Peyer's patch (tissue), 4 donors: ENCODE results near the gene ABCG4. TPM values are rescaled to one million over a fixed set of nuclear protein-coding genes. Genes with fewer than 3 reads are reported as not detected.

Experiments used
- DNase-seq, 3 donors: peaks; one replicate each; pipeline ENCODE4 v3.0.0-alpha.2; 2017 to 2019
- H3K27ac ChIP-seq, 4 donors: fragments of 200-600 bp; sonication (generic); one replicate each; pipeline ENCODE4 v1.5.1; 2016 to 2019
- H3K27me3 ChIP-seq, 2 donors: fragments of 200-600 bp; sonication (generic); one replicate each; pipeline ENCODE4 v1.5.1; 2019
- H3K36me3 ChIP-seq, 3 donors: fragments of 200-600 bp; sonication (generic); one replicate each; pipeline ENCODE4 v1.5.1; 2016 to 2019
- H3K4me1 ChIP-seq, 4 donors: fragments of 200-600 bp; sonication (generic); one replicate each; pipeline ENCODE4 v1.5.1; 2016 to 2019
- H3K4me3 ChIP-seq, 4 donors: fragments of 200-600 bp; sonication (generic); 1 replicate in 3 of 4; 2 replicates in 1 of 4; pipeline ENCODE4 v1.5.1; 2016 to 2019; ENCODE audit warnings: mild to moderate bottlenecking in 1 of 4
- H3K9me3 ChIP-seq, 4 donors: fragments of 200-600 bp; sonication (generic); one replicate each; pipeline ENCODE4 v1.5.1; 2016 to 2019; ENCODE audit warnings: mild to moderate bottlenecking in 1 of 4
- CTCF ChIP-seq, 6 experiments: fragments of 450-650 bp in 4 of 6; fragments of 200-600 bp in 2 of 6; sonication (generic) in 1 of 6; IDR thresholded peaks; one replicate each; pipeline ENCODE4 v1.5.1; 2017 to 2019; ENCODE audit warnings: antibody characterized with exemption in 6 of 6, mild to moderate bottlenecking in 3 of 6, moderate library complexity in 1 of 6
- POLR2A ChIP-seq, 2 donors: fragments of 450-650 bp; IDR thresholded peaks; one replicate each; pipeline ENCODE4 v1.5.1; 2017; ENCODE audit warnings: antibody characterized with exemption in 2 of 2, mild to moderate bottlenecking in 2 of 2, moderate library complexity in 2 of 2
- total RNA-seq, 4 donors: library from RNA; depleted of rRNA; stranded (reverse); fragments of >200 nt; gene quantifications; one replicate each; pipeline ENCODE4 v1.1.0, GENCODE V29; 2016

The ABCG4 gene
- total RNA-seq, 4 donors from 2014 or later: not detected

- Histone ChIP-seq H3K36me3 (peaks cover 0 to 32% (median 0%) of the 10 kb centered on the region in 3 donors), H3K9me3 (no peaks in the 10 kb centered on the region), H3K27me3 (no peaks in the 10 kb centered on the region), H3K4me3 (peak overlapping the region; percentile 81 to 96 (median 86)), H3K27ac (peak overlapping the region; percentile 85 to 91 (median 88)), H3K4me1 (peaks cover 5 to 40% (median 10%) of the 10 kb centered on the region in 4 donors)
- TF ChIP-seq POLR2A (IDR thresholded peaks at IDR 0.05): peak; percentile 15 to 29
- TF ChIP-seq CTCF (IDR thresholded peaks at IDR 0.05): no peak
- DNase-seq: peak; percentile 63 to 78 (median 64)
These were observed 40.6 kb upstream of the ABCG4 start for GRCh38 chr11:119108146-119108856.

GRCh38 chr11:119108857-119109221 lies 40.0 kb upstream of the ABCG4 start:
- H3K27me3 ChIP-seq: no peaks in the 10 kb centered on the region
- peaks cover 5 to 38% (median 10%) of the 10 kb centered on the region in 4 donors for H3K4me1 ChIP-seq
- DNase-seq: peak in 2 of 3 donors; percentile 68 to 85
- H3K9me3 ChIP-seq: no peaks in the 10 kb centered on the region
- H3K4me3 ChIP-seq: peak overlapping the region in 3 of 4 donors; percentile 81 to 90 (median 83)
- peak overlapping the region; percentile 85 to 91 (median 88) for H3K27ac ChIP-seq
- TF ChIP-seq CTCF (IDR thresholded peaks at IDR 0.05) (no peak), POLR2A (IDR thresholded peaks at IDR 0.05) (no peak)
- peaks cover 0 to 38% (median 0%) of the 10 kb centered on the region in 3 donors for H3K36me3 ChIP-seq

GRCh38 chr11:119109843-119110242 lies 39.0 kb upstream of the ABCG4 start:
- Histone ChIP-seq H3K36me3 (peaks cover 0 to 48% (median 0%) of the 10 kb centered on the region in 3 donors), H3K27ac (no peak overlapping the region), H3K4me3 (peak overlapping the region in 1 of 4 donors; percentile 90), H3K9me3 (no peaks in the 10 kb centered on the region), H3K27me3 (no peaks in the 10 kb centered on the region), H3K4me1 (peaks cover 5 to 38% (median 10%) of the 10 kb centered on the region in 4 donors)
- peak in 1 of 3 donors; percentile 18 for DNase-seq
- no peak for TF ChIP-seq POLR2A (IDR thresholded peaks at IDR 0.05)
- TF ChIP-seq CTCF (IDR thresholded peaks at IDR 0.05): no peak

GRCh38 chr11:119110439-119110838 lies 38.4 kb upstream of the ABCG4 start:
- H3K9me3 ChIP-seq: no peaks in the 10 kb centered on the region
- no peak overlapping the region for H3K4me3 ChIP-seq
- no peak overlapping the region for H3K27ac ChIP-seq
- H3K4me1 ChIP-seq: peaks cover 5 to 38% (median 10%) of the 10 kb centered on the region in 4 donors
- peak in 1 of 3 donors; percentile 16 for DNase-seq
- TF ChIP-seq POLR2A (IDR thresholded peaks at IDR 0.05): no peak
- TF ChIP-seq CTCF (IDR thresholded peaks at IDR 0.05): no peak
- no peaks in the 10 kb centered on the region for H3K27me3 ChIP-seq
- peaks cover 0 to 52% (median 0%) of the 10 kb centered on the region in 3 donors for H3K36me3 ChIP-seq

GRCh38 chr11:119111361-119111925 lies 37.4 kb upstream of the ABCG4 start:
- H3K4me3 ChIP-seq: no peak overlapping the region
- no peak for DNase-seq
- no peak overlapping the region for H3K27ac ChIP-seq
- H3K36me3 ChIP-seq: peaks cover 0 to 62% (median 0%) of the 10 kb centered on the region in 3 donors
- H3K9me3 ChIP-seq: no peaks in the 10 kb centered on the region
- no peak for TF ChIP-seq POLR2A (IDR thresholded peaks at IDR 0.05)
- H3K27me3 ChIP-seq: no peaks in the 10 kb centered on the region
- peaks cover 5 to 32% (median 10%) of the 10 kb centered on the region in 4 donors for H3K4me1 ChIP-seq
